Astrocyte of the spinal cord (primary cell): ENCODE measurements around the gene CACNA1I.

Source experiments
- DNase-seq: peaks from one replicate; pipeline ENCODE4 v3.0.0; 2011; ENCODE audit warnings: low read depth, low spot score
- H3K4me3 ChIP-seq: 2 replicates; pipeline ENCODE4 v1.5.1; 2011; ENCODE audit warnings: low read depth, mild to moderate bottlenecking, low read length, moderate library complexity
- CTCF ChIP-seq: IDR thresholded peaks from 2 replicates; pipeline ENCODE4 v1.5.1; 2012; ENCODE audit warnings: low read depth, mild to moderate bottlenecking, low read length, inconsistent platforms
- in situ Hi-C: cut with HindIII; loops from 2 replicates; pipeline ENCODE4 v1.10.0; 2017; ENCODE audit warnings: low sequenced_read_pairs

Gene CACNA1I

GRCh38 chr22:39620924-39621690 lies 50.6 kb downstream of the CACNA1I start:
- DNase-seq = no peak
- no peak for TF ChIP-seq CTCF
- no peak overlapping the region for H3K4me3 ChIP-seq
- in situ Hi-C loops = no loop called here

- in situ Hi-C loops = no loop called here
- TF ChIP-seq CTCF = no peak
- no peak for DNase-seq
- no peak overlapping the region for H3K4me3 ChIP-seq
Observed at GRCh38 chr22:39621826-39622225, 51.3 kb downstream of the CACNA1I start.

- TF ChIP-seq CTCF = peak; percentile 63
- in situ Hi-C loops = no loop called here
Observed at GRCh38 chr22:39622881-39623367, 52.4 kb downstream of the CACNA1I start.

GRCh38 chr22:39623603-39624500 lies 53.3 kb downstream of the CACNA1I start:
- no peak overlapping the region for H3K4me3 ChIP-seq
- no peak for TF ChIP-seq CTCF
- no peak for DNase-seq
- in situ Hi-C loops = no loop called here

More at GRCh38 chr22:39622881-39623367, 52.4 kb downstream of the CACNA1I start:
- DNase-seq = no peak
- H3K4me3 ChIP-seq = no peak overlapping the region

- DNase-seq = no peak
- in situ Hi-C loops = no loop called here
- no peak for TF ChIP-seq CTCF
- no peak overlapping the region for H3K4me3 ChIP-seq
Observed at GRCh38 chr22:39624501-39624821, 53.9 kb downstream of the CACNA1I start.

- H3K4me3 ChIP-seq = no peak overlapping the region
- in situ Hi-C loops = no loop called here
- TF ChIP-seq CTCF = no peak
- DNase-seq = no peak
Observed at GRCh38 chr22:39625569-39626537, 55.3 kb downstream of the CACNA1I start.
